Activated T-helper 1 cell treated with anti-CD3 and anti-CD28 coated beads, Interleukin-2, amount 50 U/mL, for 16 hours (primary cell): Measurements from ENCODE around the gene HIGD1A.
"Not testable (repeated sequence)": the region's sequence is repeated elsewhere in the genome, so short reads cannot be mapped to it uniquely, and the experiment has no call there.

Experiments used
- DNase-seq, 2 donors: peaks; one replicate each; pipeline ENCODE4 v3.0.0-alpha.2; 2020; ENCODE audit warnings: low read depth in 1 of 2, low spot score in 1 of 2

HIGD1A gene

DNA sequence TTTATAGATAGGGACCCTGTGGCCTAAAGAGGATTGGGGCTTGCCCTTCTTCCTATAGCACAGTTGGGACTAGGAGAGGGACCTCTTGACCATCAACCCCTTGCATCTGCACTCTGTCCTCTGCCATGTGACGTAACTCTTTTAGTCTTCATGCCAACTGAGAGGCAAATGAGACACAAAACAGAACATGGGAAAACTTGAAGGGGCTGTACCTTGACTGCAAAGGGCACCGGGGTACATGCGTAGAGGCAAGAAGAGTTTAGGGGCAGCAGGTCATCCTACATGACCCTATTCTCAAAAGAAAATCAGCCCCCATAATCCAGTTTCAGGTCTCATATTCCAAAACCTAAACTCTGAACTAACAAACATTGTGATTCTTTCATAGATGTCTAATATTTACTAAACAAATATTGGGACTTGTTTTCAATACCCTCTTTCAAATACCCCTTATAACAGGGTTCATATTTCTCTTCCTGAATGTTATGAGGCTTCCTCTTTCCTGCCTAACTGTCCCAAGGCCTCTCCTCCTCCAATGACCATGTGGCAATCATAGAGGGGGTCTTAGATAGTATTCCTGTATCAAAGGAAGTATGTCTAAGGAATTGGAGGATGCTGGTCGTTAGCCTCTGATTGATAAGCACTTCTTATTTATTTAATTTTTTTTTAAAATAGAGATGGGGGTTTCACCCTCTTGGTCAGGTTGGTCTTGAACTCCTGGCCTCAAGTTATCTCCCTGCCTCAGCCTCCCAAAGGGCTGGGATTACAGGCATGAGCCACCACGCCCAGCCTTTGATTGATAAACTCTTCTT lies 25.5 kb upstream of the HIGD1A start:
- no peak for DNase-seq

GRCh38 chr3:42829083-42829627 lies 24.9 kb upstream of the HIGD1A start:
- no peak for DNase-seq

DNA sequence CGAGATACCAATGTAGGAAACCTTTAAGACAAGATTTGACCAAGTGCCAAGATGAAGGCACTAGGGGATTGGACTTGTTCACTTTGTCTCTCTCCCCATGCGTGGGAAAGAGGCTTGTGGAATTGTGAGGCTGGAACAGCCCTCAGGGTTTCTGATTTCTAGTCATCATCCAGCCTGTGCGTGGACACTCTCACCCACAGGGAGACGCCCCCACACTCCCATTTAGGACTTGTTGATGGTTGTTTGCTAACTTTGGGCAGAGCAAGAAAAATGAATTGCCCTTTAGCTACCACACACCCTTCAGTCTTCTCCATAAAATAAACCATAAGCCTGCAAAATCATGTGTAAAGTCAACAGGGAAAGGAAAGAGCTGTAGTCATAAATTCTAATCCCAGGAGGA lies 23.4 kb upstream of the HIGD1A start:
- no peak for DNase-seq

DNA sequence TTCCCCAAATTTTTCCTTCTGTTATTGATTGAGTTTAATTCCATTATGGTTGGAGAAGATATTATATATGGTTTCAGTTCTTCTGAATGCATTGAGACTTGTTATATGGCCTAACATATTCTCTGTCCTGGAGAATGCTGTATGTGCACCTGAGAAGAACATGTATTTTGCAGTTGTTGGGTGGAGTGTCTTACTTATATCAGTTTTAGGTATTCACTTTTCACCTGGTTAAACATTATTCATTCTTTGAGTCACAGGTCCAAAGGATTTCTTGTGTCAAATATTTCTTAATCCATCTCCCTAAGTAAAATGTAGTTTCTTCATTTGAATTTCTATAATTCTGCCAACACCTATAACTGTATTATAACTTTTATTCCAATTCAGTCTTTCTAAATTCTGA lies 22.7 kb upstream of the HIGD1A start:
- DNase-seq: no peak

DNA sequence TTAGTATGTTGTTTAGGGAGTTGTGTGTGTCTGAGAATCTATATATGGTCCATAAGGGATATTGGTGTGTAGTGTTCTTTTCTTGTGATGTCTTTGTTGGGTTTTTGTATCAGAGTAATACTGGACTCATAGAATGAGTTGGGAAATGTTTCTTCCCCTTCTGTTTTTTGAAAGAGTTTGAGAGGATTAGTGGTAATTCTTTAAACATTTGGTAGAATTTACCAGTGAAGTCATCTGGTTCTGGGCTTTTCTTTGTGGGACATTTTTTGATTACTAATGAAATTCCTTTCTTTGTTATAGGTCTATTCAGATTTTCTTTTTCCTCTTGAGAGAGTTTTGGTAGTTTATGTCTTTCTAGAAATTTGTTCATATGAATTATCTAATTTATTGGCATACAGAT lies 21.9 kb upstream of the HIGD1A start:
- DNase-seq: no peak

GRCh38 chr3:42823351-42823750 lies 19.1 kb upstream of the HIGD1A start:
- DNase-seq: no peak

- no peak for DNase-seq
These were observed 18.5 kb upstream of the HIGD1A start for GRCh38 chr3:42822828-42823227.

GRCh38 chr3:42820746-42821051 lies 16.4 kb upstream of the HIGD1A start:
- no peak for DNase-seq

DNA sequence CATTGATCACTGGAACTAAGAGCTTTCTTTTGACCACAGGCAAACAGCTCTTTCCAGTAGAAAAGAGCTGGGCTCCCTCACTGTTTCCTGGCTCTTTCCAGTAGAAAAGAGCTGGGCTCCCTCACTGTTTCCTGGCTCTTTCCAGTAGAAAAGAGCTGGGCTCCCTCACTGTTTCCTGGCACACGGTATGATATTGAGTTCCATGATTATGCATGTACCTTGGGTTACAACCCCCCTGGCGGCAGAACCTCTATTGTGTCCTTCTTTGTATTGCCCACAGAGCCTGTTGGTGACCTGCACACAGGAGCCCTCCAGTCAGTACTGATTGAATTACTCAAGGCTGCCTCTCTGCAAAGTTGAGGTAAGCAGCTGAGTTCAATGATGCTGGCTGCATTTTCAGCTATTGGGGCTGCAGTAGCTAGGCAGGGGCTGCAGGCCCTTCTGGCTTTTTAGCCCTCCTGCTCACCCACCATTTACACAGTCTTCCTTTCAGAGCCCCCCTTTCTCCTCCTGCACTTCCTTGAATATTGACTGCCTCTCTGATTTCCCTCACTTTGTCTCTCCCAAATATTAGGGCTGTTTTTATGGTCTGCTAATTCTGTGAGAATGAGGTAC lies 15.2 kb upstream of the HIGD1A start:
- no peak for DNase-seq

- DNase-seq: no peak
These were observed 11.5 kb upstream of the HIGD1A start for GRCh38 chr3:42815826-42816225.

- no peak for DNase-seq
These were observed 10.7 kb upstream of the HIGD1A start for GRCh38 chr3:42814914-42815507.

- no peak for DNase-seq
These were observed 10.0 kb upstream of the HIGD1A start for GRCh38 chr3:42814246-42814645.

GRCh38 chr3:42811118-42811883 lies 7.0 kb upstream of the HIGD1A start:
- DNase-seq: not testable (repeated sequence)

- DNase-seq: not testable (repeated sequence)
These were observed 6.4 kb upstream of the HIGD1A start for GRCh38 chr3:42810706-42811105.

DNA sequence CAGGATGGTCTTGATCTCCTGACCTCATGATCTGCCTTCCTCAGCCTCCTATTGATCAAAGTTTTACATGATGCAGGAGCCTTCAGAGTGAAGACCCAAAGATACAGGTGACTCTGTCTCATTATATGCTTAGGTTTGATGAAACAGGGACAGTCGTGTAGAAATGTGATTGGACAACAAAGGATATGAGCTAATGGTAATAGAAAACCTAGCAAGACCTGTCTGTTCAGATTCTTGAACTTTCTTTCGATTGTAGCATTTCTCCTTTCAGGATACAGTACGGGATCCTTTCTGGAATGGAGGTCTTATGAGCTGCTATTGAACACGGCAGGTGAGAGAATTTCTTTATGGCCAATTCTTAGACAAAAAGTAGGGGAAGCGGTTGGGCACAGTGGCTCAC lies 4.9 kb upstream of the HIGD1A start, which contains the start of gene ACKR2:
Gene ACKR2 (plus strand): TSS at position 244 of the 400 bp plus-strand sequence. CDS start 55,058 bp downstream, outside the sequence.
- DNase-seq: no peak

- no peak for DNase-seq
These were observed 3.6 kb upstream of the HIGD1A start for GRCh38 chr3:42807929-42808328.

GRCh38 chr3:42805141-42805821 lies 991 bp upstream of the HIGD1A start:
- no peak for DNase-seq

GRCh38 chr3:42804831-42805132 lies 492 bp upstream of the HIGD1A start:
- no peak for DNase-seq

- DNase-seq: peak in 1 of 2 donors; percentile 3
These were observed 730 bp downstream of the HIGD1A start for GRCh38 chr3:42803414-42804105.

GRCh38 chr3:42802876-42803413 lies 1.3 kb downstream of the HIGD1A start:
- no peak for DNase-seq
